ENCODE data around the gene GAGE12D. TPM values are rescaled to one million over a fixed set of nuclear protein-coding genes. Genes with fewer than 3 reads are reported as not detected.
"Not testable (repeated sequence)": the region's sequence is repeated elsewhere in the genome, so short reads cannot be mapped to it uniquely, and the experiment has no call there.

Gene GAGE12D
- total RNA-seq: not detected

DNA sequence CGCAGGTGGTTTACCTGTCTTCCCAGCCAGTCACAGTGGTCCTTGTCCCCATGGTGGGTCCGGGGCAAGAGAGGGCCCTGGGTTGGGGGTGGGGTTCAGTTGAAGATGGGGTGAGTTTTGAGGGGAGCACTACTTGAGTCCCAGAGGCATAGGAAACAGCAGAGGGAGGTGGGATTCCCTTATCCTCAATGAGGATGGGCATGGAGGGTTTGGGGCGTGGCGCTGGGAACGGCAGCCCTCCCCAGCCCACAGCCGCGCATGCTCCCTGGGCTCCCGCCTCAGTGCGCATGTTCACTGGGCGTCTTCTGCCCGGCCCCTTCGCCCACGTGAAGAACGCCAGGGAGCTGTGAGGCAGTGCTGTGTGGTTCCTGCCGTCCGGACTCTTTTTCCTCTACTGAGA lies at the start of gene GAGE12D:
Gene GAGE12D (plus strand): TSS at position 301 of the 400 bp plus-strand sequence. CDS start 1,155 bp downstream, outside the sequence.
- H3K9me3 Mint-ChIP-seq; intact Hi-C loops (cut with micrococcal nuclease); DNase-seq; H3K4me1 Mint-ChIP-seq (ENCODE audit: low read depth); H3K36me3 Mint-ChIP-seq (ENCODE audit: low read depth); CTCF ChIA-PET; H3K27ac Mint-ChIP-seq; H3K27me3 Mint-ChIP-seq (ENCODE audit: low read depth); H3K4me3 Mint-ChIP-seq: not testable (repeated sequence)

GRCh38 chrX:49531877-49532276 lies 9.7 kb upstream of the GAGE12D start, which contains the start of gene GAGE12C:
TSS of gene GAGE12C (plus strand) at chrX:49532177. CDS start at chrX:49533332, 1,155 bp downstream.
- H3K27ac Mint-ChIP-seq; DNase-seq; H3K36me3 Mint-ChIP-seq (ENCODE audit: low read depth); H3K4me1 Mint-ChIP-seq (ENCODE audit: low read depth); intact Hi-C loops (cut with micrococcal nuclease); H3K4me3 Mint-ChIP-seq; CTCF ChIA-PET; H3K27me3 Mint-ChIP-seq (ENCODE audit: low read depth); H3K9me3 Mint-ChIP-seq: not testable (repeated sequence)

- CTCF ChIA-PET; H3K27me3 Mint-ChIP-seq (ENCODE audit: low read depth); H3K36me3 Mint-ChIP-seq (ENCODE audit: low read depth); H3K4me3 Mint-ChIP-seq; DNase-seq; H3K9me3 Mint-ChIP-seq; H3K27ac Mint-ChIP-seq; H3K4me1 Mint-ChIP-seq (ENCODE audit: low read depth); intact Hi-C loops (cut with micrococcal nuclease): not testable (repeated sequence)
Measured at GRCh38 chrX:49550989-49551388, 9.5 kb downstream of the GAGE12D start, which contains the start of gene GAGE12E. TSS of gene GAGE12E (plus strand) at chrX:49551289. CDS start at chrX:49552444, 1,155 bp downstream.

DNA sequence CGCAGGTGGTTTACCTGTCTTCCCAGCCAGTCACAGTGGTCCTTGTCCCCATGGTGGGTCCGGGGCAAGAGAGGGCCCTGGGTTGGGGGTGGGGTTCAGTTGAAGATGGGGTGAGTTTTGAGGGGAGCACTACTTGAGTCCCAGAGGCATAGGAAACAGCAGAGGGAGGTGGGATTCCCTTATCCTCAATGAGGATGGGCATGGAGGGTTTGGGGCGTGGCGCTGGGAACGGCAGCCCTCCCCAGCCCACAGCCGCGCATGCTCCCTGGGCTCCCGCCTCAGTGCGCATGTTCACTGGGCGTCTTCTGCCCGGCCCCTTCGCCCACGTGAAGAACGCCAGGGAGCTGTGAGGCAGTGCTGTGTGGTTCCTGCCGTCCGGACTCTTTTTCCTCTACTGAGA lies 19.0 kb downstream of the GAGE12D start, which contains the start of gene GAGE12F:
Gene GAGE12F (plus strand): TSS at position 301 of the 400 bp plus-strand sequence. CDS start 1,155 bp downstream, outside the sequence.
- H3K4me3 Mint-ChIP-seq; H3K27me3 Mint-ChIP-seq (ENCODE audit: low read depth); CTCF ChIA-PET; intact Hi-C loops (cut with micrococcal nuclease); H3K4me1 Mint-ChIP-seq (ENCODE audit: low read depth); DNase-seq; H3K36me3 Mint-ChIP-seq (ENCODE audit: low read depth); H3K9me3 Mint-ChIP-seq; H3K27ac Mint-ChIP-seq: not testable (repeated sequence)

DNA sequence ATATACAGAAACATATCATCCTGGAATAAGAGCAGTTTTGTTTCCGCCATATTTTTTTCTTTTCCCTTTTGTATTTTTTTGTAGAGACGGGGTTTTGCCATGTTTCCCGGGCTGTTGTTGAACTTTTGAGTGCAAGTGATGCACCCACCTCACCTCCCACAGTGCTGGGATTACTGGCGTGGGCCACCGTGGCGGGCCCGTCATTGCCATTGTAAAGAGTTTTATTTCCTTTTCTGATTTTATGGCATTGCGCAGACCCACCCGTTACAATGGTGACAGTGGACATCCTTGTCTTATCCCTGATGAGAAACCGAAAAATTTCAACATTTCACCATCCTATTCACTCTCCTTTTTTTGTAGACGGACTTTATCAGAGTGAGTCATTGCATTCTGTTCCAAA lies 27.2 kb downstream of the GAGE12D start:
- intact Hi-C loops (cut with micrococcal nuclease); CTCF ChIA-PET; H3K36me3 Mint-ChIP-seq (ENCODE audit: low read depth); H3K27ac Mint-ChIP-seq; DNase-seq; H3K27me3 Mint-ChIP-seq (ENCODE audit: low read depth); H3K4me1 Mint-ChIP-seq (ENCODE audit: low read depth); H3K4me3 Mint-ChIP-seq; H3K9me3 Mint-ChIP-seq: not testable (repeated sequence)

GRCh38 chrX:49569152-49569551 lies 27.6 kb downstream of the GAGE12D start:
- H3K4me3 Mint-ChIP-seq; intact Hi-C loops (cut with micrococcal nuclease); H3K27me3 Mint-ChIP-seq (ENCODE audit: low read depth); H3K4me1 Mint-ChIP-seq (ENCODE audit: low read depth); H3K9me3 Mint-ChIP-seq; H3K36me3 Mint-ChIP-seq (ENCODE audit: low read depth); H3K27ac Mint-ChIP-seq; CTCF ChIA-PET; DNase-seq: not testable (repeated sequence)

- H3K36me3 Mint-ChIP-seq (ENCODE audit: low read depth); DNase-seq; CTCF ChIA-PET; H3K27me3 Mint-ChIP-seq (ENCODE audit: low read depth); H3K4me3 Mint-ChIP-seq; H3K9me3 Mint-ChIP-seq; H3K4me1 Mint-ChIP-seq (ENCODE audit: low read depth); H3K27ac Mint-ChIP-seq; intact Hi-C loops (cut with micrococcal nuclease): not testable (repeated sequence)
Measured at GRCh38 chrX:49570100-49570499, 28.6 kb downstream of the GAGE12D start, which contains the start of gene GAGE12G. TSS of gene GAGE12G (plus strand) at chrX:49570400. CDS start at chrX:49571555, 1,155 bp downstream.

DNA sequence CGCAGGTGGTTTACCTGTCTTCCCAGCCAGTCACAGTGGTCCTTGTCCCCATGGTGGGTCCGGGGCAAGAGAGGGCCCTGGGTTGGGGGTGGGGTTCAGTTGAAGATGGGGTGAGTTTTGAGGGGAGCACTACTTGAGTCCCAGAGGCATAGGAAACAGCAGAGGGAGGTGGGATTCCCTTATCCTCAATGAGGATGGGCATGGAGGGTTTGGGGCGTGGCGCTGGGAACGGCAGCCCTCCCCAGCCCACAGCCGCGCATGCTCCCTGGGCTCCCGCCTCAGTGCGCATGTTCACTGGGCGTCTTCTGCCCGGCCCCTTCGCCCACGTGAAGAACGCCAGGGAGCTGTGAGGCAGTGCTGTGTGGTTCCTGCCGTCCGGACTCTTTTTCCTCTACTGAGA lies 38.1 kb downstream of the GAGE12D start, which contains the start of gene GAGE12H:
Gene GAGE12H (plus strand): TSS at position 301 of the 400 bp plus-strand sequence. CDS start 1,155 bp downstream, outside the sequence.
- CTCF ChIA-PET; H3K4me3 Mint-ChIP-seq; intact Hi-C loops (cut with micrococcal nuclease); DNase-seq; H3K9me3 Mint-ChIP-seq; H3K4me1 Mint-ChIP-seq (ENCODE audit: low read depth); H3K27me3 Mint-ChIP-seq (ENCODE audit: low read depth); H3K27ac Mint-ChIP-seq; H3K36me3 Mint-ChIP-seq (ENCODE audit: low read depth): not testable (repeated sequence)

DNA sequence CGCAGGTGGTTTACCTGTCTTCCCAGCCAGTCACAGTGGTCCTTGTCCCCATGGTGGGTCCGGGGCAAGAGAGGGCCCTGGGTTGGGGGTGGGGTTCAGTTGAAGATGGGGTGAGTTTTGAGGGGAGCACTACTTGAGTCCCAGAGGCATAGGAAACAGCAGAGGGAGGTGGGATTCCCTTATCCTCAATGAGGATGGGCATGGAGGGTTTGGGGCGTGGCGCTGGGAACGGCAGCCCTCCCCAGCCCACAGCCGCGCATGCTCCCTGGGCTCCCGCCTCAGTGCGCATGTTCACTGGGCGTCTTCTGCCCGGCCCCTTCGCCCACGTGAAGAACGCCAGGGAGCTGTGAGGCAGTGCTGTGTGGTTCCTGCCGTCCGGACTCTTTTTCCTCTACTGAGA lies 47.7 kb downstream of the GAGE12D start, which contains the start of gene GAGE2A:
Gene GAGE2A (plus strand): TSS at position 301 of the 400 bp plus-strand sequence. CDS start 1,155 bp downstream, outside the sequence.
- H3K9me3 Mint-ChIP-seq; H3K36me3 Mint-ChIP-seq (ENCODE audit: low read depth); DNase-seq; H3K4me3 Mint-ChIP-seq; intact Hi-C loops (cut with micrococcal nuclease); H3K27me3 Mint-ChIP-seq (ENCODE audit: low read depth); CTCF ChIA-PET; H3K27ac Mint-ChIP-seq; H3K4me1 Mint-ChIP-seq (ENCODE audit: low read depth): not testable (repeated sequence)

DNA sequence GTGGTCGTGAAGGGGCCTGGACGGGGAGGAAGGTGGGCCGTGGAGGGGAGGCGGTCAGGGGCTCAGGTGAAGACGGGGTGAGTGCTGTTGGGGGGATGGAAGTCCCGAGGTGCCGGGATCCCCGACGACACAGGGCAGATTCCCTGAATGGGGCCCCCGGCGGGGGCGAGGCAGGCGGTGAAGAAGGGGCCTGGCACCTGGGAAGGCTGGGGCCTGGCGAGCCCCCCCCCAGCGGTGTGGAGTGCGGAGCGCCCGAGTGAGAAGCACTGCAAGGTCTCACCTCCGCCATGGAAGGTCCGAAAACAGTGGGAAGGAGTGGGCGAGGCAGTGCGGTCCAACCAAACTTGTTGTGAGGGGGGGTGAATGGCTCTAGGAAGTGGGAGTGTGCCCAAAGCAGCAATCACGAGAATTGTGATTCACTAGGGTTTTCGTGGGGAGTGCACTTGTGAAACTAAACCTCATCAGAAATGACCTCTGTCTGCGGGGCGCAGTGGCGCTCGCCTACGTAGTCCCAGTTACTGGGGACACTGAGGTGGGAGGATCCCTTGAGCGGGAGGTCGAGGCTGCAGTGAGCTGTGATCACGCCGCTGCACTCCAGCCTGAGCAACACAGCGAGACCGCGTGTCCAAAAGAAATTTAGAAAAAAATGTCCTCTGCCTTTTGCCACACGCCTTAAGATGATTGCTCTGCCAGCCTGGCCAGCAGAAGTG lies 48.4 kb downstream of the GAGE12D start:
- H3K27ac Mint-ChIP-seq; H3K4me3 Mint-ChIP-seq; DNase-seq; H3K27me3 Mint-ChIP-seq (ENCODE audit: low read depth); intact Hi-C loops (cut with micrococcal nuclease); H3K36me3 Mint-ChIP-seq (ENCODE audit: low read depth); H3K9me3 Mint-ChIP-seq; CTCF ChIA-PET; H3K4me1 Mint-ChIP-seq (ENCODE audit: low read depth): not testable (repeated sequence)

- CTCF ChIA-PET; H3K27ac Mint-ChIP-seq; H3K27me3 Mint-ChIP-seq (ENCODE audit: low read depth); H3K36me3 Mint-ChIP-seq (ENCODE audit: low read depth); H3K4me3 Mint-ChIP-seq; H3K4me1 Mint-ChIP-seq (ENCODE audit: low read depth); H3K9me3 Mint-ChIP-seq; DNase-seq; intact Hi-C loops (cut with micrococcal nuclease): not testable (repeated sequence)
Measured at GRCh38 chrX:49590488-49590887, 49.0 kb downstream of the GAGE12D start.
